SU-DHL-6 (cell line): Measurements from ENCODE around the gene CNKSR3.
"Not testable (repeated sequence)": the region's sequence is repeated elsewhere in the genome, so short reads cannot be mapped to it uniquely, and the experiment has no call there.

Source experiments
- H2AFZ ChIP-seq: fragments of 200-600 bp; sonication (generic); 2 replicates; pipeline ENCODE4 v1.6.1; 2014; ENCODE audit warnings: low read depth, mild to moderate bottlenecking, moderate library complexity, mixed read lengths, antibody characterized with exemption, low read length; ENCODE audit not compliant: severe bottlenecking
- H3F3A ChIP-seq: fragments of 200-600 bp; shearing (Covaris generic); 2 replicates; pipeline ENCODE4 v1.6.0; 2016; ENCODE audit warnings: antibody characterized with exemption, mild to moderate bottlenecking; ENCODE audit not compliant: insufficient read depth
- H3K27ac ChIP-seq: fragments of 200-600 bp; sonication (generic); 2 replicates; pipeline ENCODE4 v1.5.1; 2016; ENCODE audit warnings: low read depth, mild to moderate bottlenecking, low read length, moderate library complexity, mixed read lengths
- H3K27me3 ChIP-seq: fragments of 200-600 bp; sonication (generic), shearing (Covaris generic); 2 replicates; pipeline ENCODE4 v1.6.0; 2014; ENCODE audit warnings: mild to moderate bottlenecking, low read length
- H3K36me3 ChIP-seq: fragments of 200-600 bp; sonication (generic); 2 replicates; pipeline ENCODE4 v1.6.1; 2014; ENCODE audit warnings: mild to moderate bottlenecking, low read length, mixed read lengths
- H3K4me2 ChIP-seq: fragments of 300-600, 200-600 bp; shearing (Covaris generic), sonication (generic); 2 replicates; pipeline ENCODE4 v1.6.0; 2014; ENCODE audit warnings: low read length, low read depth, mild to moderate bottlenecking; ENCODE audit not compliant: poor library complexity, severe bottlenecking
- H3K4me3 ChIP-seq: fragments of 200-600 bp; sonication (generic); 2 replicates; pipeline ENCODE4 v1.5.1; 2014; ENCODE audit warnings: antibody characterized with exemption, low read length, mild to moderate bottlenecking, mixed read lengths; ENCODE audit not compliant: insufficient read depth, poor library complexity, severe bottlenecking
- H3K79me2 ChIP-seq: fragments of 200-600 bp; sonication (generic); 2 replicates; pipeline ENCODE4 v1.6.1; 2014; ENCODE audit warnings: mild to moderate bottlenecking, low read length, moderate library complexity; ENCODE audit not compliant: insufficient read depth
- H3K9ac ChIP-seq: fragments of 200-600 bp; sonication (generic); 2 replicates; pipeline ENCODE4 v1.7.0; 2014; ENCODE audit warnings: mild to moderate bottlenecking, low read length
- H3K9me2 ChIP-seq: fragments of 200-600 bp; sonication (generic); replicated peaks from 2 replicates; pipeline ENCODE4 v1.6.1; 2014; ENCODE audit warnings: low read length; ENCODE audit not compliant: insufficient read depth
- H3K9me3 ChIP-seq: fragments of 200-600 bp; sonication (generic); 2 replicates; pipeline ENCODE4 v1.6.1; 2014; ENCODE audit warnings: low read length, mixed read lengths; ENCODE audit not compliant: insufficient read depth
- H4K20me1 ChIP-seq: fragments of 200-600 bp; sonication (generic); 2 replicates; pipeline ENCODE4 v1.6.1; 2014; ENCODE audit warnings: low read depth, mild to moderate bottlenecking, antibody characterized with exemption, low read length, moderate library complexity, mixed read lengths
- EZH2phosphoT487 ChIP-seq: fragments of 200-600 bp; sonication (generic), shearing (Covaris generic); conservative IDR thresholded peaks from 2 replicates; pipeline ENCODE4 v1.6.1; 2018; ENCODE audit warnings: mild to moderate bottlenecking, antibody characterized with exemption, low read length, moderate library complexity, mixed read lengths
- TF ChIP-seq, protein P1 (sequence below): fragments of 200-600 bp; sonication (generic); IDR thresholded peaks from one replicate; pipeline ENCODE4 v1.5.1; 2017; ENCODE audit warnings: antibody characterized with exemption, mild to moderate bottlenecking, low read length, moderate library complexity; ENCODE audit not compliant: insufficient read depth, poor library complexity, severe bottlenecking

The CNKSR3 gene

DNA sequence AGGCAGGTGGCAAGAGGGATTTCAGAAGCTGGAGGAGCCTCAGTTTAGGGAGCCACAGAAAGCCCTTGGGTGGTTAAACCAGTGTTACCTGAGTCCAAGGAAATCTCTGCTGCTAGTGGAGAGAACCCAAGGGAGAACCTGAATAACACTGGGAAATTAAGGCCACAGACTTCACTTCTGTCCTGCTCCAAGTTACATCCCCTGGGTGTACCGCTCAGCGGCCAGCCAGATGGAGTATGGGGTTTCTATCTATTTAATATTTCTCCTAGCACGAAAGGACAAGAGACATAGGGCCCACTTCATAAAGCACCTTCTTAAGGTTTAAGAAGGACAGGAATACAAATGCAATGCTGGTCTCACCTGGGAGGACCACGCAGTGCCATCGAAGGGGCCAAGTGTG lies 5.8 kb upstream of the CNKSR3 start:
- Histone ChIP-seq H3K9me2 (no peaks in the 10 kb centered on the region), H3K27ac (no peak overlapping the region), H2AFZ (no peak overlapping the region), H3K79me2 (no peaks in the 10 kb centered on the region), H3K4me2 (no peak overlapping the region), H3K9me3 (no peaks in the 10 kb centered on the region), H3K9ac (no peak overlapping the region), H3F3A (no peaks in the 10 kb centered on the region), H4K20me1 (no peaks in the 10 kb centered on the region), H3K4me3 (no peak overlapping the region), H3K27me3 (no peaks in the 10 kb centered on the region), H3K36me3 (no peaks in the 10 kb centered on the region)
- TF ChIP-seq, protein P1, sequence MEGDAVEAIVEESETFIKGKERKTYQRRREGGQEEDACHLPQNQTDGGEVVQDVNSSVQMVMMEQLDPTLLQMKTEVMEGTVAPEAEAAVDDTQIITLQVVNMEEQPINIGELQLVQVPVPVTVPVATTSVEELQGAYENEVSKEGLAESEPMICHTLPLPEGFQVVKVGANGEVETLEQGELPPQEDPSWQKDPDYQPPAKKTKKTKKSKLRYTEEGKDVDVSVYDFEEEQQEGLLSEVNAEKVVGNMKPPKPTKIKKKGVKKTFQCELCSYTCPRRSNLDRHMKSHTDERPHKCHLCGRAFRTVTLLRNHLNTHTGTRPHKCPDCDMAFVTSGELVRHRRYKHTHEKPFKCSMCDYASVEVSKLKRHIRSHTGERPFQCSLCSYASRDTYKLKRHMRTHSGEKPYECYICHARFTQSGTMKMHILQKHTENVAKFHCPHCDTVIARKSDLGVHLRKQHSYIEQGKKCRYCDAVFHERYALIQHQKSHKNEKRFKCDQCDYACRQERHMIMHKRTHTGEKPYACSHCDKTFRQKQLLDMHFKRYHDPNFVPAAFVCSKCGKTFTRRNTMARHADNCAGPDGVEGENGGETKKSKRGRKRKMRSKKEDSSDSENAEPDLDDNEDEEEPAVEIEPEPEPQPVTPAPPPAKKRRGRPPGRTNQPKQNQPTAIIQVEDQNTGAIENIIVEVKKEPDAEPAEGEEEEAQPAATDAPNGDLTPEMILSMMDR = no peak
- TF ChIP-seq EZH2phosphoT487 = no peak

DNA sequence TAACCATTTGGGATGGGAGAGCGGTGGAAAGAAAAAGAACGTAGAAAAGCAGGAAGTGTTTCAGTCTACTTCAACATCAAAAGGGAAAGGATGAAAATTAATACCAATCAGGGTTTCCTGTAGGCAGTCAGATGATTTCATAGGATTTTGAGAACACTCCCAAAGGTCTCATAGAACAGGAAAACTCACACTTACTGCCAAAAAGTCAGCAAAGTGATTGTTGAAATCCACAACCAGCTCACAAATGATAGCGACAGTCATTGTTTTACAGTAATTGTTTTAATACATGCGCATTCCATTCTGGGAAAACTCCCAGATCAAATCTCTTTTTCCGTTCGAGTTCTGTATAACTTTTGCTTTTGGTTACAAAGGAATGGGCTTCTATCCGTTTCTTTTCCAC lies 5.3 kb upstream of the CNKSR3 start:
- Histone ChIP-seq H3F3A (no peaks in the 10 kb centered on the region), H3K36me3 (no peaks in the 10 kb centered on the region), H3K27ac (no peak overlapping the region), H3K4me3 (no peak overlapping the region), H3K9me3 (no peaks in the 10 kb centered on the region), H3K9ac (no peak overlapping the region), H3K27me3 (no peaks in the 10 kb centered on the region), H3K9me2 (no peaks in the 10 kb centered on the region), H4K20me1 (no peaks in the 10 kb centered on the region), H3K4me2 (no peak overlapping the region), H2AFZ (no peak overlapping the region), H3K79me2 (no peaks in the 10 kb centered on the region)
- TF ChIP-seq, protein P1 = no peak
- TF ChIP-seq EZH2phosphoT487 = no peak

- not testable (repeated sequence) for H2AFZ ChIP-seq, H4K20me1 ChIP-seq, H3K9me3 ChIP-seq, H3K79me2 ChIP-seq, H3K36me3 ChIP-seq, H3K9ac ChIP-seq, H3K4me3 ChIP-seq, H3K4me2 ChIP-seq, H3F3A ChIP-seq, H3K27ac ChIP-seq, H3K9me2 ChIP-seq, H3K27me3 ChIP-seq
Observed at GRCh38 chr6:154515076-154515475, 4.6 kb upstream of the CNKSR3 start.

- H3K36me3 ChIP-seq = no peaks in the 10 kb centered on the region
- H3K9me2 ChIP-seq = no peaks in the 10 kb centered on the region
- H3K4me3 ChIP-seq = no peak overlapping the region
- no peak overlapping the region for H3K4me2 ChIP-seq
- H4K20me1 ChIP-seq = no peaks in the 10 kb centered on the region
- H3K27me3 ChIP-seq = no peaks in the 10 kb centered on the region
- no peak overlapping the region for H2AFZ ChIP-seq
- H3K79me2 ChIP-seq = no peaks in the 10 kb centered on the region
- H3F3A ChIP-seq = no peaks in the 10 kb centered on the region
- TF ChIP-seq, protein P1 = no peak
- no peak for TF ChIP-seq EZH2phosphoT487
- H3K9ac ChIP-seq = no peak overlapping the region
- H3K27ac ChIP-seq = no peak overlapping the region
- no peaks in the 10 kb centered on the region for H3K9me3 ChIP-seq
Observed at GRCh38 chr6:154514481-154514880, 4.0 kb upstream of the CNKSR3 start.
